ENCODE measurements around the gene CMTM7.
"Not testable (repeated sequence)": the region's sequence is repeated elsewhere in the genome, so short reads cannot be mapped to it uniquely, and the experiment has no call there.

Gene CMTM7

DNA sequence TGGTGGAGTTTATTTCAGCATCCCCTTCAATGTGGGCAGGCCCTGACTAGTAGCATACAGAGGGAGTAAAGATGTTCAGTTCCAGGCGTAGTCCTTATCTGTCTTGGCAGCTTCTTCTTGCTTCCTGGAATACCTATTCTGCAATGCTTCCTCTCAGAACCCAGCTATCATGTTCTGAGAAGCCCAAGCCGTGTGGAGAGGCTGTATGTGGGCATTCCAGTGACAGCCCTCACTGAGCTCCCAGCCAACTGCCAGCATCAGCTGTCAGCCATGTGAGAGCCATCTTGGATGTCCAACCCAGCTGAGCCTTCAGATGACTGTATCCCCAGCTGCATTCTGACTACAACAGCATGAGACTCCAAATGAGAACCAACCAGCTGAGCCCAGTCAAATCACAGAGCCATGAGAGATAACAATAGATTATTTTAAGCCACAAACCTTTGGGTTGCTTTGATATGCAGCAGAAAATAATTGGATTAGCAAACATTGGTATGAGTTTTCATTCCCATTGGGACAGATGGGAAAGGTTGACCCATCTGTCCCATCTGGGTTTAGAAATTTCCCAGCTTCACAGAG lies 8.4 kb upstream of the CMTM7 start:
- no peak for DNase-seq

DNA sequence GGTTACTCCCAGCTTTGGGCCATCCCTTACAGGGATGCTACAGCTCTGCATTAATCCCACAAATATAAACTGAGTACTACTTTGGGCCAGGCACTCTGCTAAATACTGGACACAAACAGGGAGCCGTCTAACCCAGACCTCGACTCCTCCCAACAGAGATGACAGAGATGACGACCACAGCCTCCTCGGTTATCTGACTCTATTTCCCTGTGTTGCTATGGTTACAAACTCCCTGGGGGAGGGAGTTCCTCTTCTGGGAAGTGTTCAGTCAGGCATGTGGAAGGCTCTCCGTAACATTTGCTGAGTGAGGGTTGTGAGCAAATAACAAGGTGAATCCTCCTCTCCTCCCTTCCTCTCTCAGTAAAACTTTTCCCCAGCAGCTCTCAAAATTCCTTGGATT lies 6.7 kb upstream of the CMTM7 start:
- DNase-seq = no peak

- no peak for DNase-seq
Measured at GRCh38 chr3:32387512-32387911, 4.1 kb upstream of the CMTM7 start.

DNA sequence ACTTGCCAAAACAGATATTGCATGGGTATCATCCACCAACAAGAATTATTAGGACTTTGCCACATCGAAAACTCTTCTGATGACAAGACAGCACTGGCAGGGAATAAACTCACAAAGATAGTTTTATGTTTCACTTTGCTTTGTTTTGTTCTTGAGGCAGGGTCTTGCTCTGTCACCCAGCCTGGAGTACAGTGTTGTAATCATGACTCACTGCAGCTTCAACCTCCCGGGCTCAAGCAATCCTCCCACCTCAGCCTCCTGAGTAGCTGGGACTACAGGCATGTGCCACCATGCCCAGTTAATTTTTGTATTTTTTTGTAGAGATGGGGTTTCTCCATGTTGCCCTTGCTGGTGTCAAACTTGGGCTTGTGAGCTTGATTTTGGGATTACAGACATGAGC lies 2.1 kb upstream of the CMTM7 start:
- DNase-seq = not testable (repeated sequence)

DNA sequence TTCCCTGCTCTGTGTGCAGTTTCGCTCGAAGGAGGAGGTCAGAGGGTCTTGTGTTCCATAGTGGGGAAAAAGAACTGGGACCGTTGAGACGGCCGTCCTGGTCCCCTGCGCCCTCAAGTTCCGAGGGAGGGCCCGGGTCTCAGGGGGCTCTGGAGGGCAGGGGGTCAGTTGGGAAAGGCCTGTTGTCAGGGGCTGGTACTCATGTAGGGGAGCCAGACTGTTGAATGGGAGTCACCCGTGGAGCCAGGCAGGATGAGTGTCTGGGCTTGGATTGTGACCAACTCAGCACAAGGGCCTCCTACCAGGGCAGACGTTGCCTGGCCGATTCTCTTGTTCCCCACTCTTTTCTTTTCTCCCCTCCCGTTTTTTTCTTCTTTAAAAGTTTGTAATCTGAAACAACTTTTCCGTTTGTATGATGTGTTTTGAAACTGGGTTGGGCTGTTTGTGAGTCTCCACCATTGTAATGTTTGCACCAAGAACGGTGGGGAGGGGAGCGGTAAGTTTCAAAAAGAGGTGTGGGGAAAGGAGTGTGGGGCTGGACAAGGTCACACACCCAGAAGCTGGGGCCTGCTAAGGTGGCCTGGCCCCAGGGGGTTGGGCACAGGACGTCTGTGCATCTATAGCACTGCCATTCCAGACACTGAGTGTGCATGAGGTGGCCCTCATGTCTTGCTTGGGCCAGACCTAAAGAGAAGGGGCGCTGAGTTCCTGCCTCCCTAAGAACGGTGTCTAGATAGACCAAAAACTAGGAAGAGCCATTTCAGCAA lies 1.1 kb downstream of the CMTM7 start:
- peak; percentile 30 for DNase-seq

DNA sequence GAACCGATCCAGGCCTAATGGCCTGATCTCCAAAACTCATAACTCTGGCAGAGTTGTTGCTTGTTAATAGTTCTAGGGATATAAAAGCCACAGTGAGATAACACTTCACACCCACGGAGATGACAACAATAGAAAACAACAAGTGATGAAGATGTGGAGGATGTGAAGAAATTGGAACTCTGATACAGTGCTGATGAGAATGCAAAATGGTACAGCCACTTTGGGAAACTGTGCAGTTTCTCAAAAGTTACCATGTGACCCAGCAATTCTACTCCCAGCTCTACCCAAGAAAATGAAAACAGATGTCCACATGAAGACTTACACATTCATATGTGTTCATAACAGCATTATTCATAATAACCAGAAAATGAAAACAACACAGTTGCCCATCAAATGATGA lies 3.8 kb downstream of the CMTM7 start:
- no peak for DNase-seq

DNA sequence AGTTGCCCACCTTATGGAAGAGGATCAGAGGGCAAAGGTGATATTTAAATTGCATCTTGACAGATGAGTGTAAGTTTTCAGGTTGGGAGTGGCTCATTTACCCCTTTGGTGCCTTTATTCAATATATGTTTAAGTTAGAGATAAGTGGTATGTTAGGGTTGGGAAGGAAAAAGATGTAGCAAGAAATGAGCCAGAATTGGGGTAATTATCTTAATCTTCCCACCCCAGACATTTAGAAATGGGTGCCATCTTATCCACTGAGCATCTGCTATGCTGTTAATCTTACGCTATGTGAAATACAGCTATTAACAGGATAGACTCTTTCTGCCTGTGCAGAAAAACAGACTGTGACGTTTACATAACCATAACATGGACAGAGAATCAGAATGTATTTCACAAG lies 6.3 kb downstream of the CMTM7 start:
- DNase-seq = no peak

DNA sequence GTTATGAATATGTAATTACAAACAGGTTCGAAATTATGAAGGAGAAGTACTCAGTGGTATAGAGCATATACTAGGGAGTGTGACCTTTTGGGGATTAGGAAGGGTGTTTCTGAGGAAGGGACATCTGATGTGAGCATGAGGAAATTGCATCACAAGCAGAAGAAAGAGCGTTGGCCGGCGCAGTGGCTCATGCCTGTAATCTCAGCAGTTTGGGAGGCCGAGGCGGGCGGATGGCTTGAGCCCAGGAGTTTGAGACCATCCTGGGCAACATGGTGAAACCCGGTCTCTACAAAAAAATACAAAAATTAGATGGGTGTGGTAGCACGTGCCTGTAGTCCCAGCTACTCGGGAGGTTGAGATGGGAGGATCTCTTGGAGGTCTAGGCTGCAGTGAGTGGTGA lies 6.9 kb downstream of the CMTM7 start:
- DNase-seq = no peak

DNA sequence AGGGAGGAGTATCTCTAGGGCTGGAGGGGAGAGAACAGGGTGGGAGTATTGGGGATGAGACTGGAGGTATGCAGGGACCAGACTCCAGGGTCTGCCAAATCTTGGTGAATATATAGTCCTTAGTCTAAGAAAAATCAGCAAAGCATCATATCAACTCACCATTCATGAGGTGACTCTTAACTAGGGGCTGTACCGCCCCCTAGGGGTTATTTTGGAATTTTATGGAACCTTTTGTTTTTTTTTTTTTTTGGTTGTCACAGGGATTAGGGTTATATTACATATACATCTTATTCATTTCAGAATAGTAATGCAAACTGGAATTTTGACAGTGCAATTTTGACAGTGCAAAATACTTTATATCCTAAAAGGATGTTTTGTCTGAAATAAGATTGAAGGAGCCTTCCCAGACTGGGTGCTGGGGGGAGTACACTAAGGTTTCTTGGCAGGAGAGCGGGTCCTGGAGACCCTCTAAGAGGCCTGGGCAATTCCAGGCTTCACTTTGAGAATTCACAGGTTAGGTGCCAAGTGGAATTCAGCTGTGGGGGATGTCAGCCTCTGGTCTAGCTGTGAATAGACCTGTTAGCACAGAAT lies 7.5 kb downstream of the CMTM7 start:
- DNase-seq = peak; percentile 79

DNA sequence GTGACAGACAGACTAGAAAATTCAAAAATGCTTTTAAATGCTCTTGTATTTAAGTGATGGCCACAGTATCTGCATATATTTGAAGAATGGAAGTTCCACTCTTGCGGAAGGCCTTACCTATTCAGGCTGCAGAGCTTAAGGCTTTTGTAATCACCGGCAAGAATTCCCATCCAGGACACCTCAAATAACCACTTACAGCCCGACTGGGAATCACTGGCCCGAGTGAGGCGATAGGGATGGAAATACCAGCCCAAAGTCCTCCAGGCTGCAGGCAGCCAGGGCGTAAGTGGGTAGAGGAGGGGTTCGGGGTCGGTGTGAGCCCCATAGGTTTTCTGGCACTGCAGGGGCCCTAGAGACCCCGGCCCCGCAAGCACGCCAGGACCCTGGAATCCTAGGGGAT lies 9.5 kb downstream of the CMTM7 start:
- DNase-seq = no peak

GRCh38 chr3:32401556-32402081 lies 10.0 kb downstream of the CMTM7 start:
- peak; percentile 68 for DNase-seq

DNA sequence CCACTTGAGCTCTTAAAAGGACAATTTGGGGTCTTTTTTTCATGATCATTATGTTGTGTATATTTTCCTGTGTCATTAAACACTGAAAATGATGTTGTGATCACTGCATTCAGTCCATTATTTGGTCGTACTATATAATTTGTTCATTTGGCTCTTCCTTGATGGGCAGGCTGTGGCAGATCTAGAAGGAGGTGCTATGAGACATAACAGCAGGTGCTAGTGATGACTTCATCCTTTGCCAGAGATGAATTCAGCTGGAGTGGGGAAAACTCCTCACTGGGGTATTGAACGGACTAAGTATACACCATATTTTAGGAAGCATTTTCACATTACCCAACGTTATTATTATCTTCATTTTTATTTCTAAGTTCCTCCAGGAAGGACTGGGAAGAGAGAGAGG lies 12.0 kb downstream of the CMTM7 start:
- no peak for DNase-seq

- DNase-seq = no peak
Measured at GRCh38 chr3:32404714-32405113, 13.1 kb downstream of the CMTM7 start.

- no peak for DNase-seq
Measured at GRCh38 chr3:32405155-32405554, 13.5 kb downstream of the CMTM7 start.

DNA sequence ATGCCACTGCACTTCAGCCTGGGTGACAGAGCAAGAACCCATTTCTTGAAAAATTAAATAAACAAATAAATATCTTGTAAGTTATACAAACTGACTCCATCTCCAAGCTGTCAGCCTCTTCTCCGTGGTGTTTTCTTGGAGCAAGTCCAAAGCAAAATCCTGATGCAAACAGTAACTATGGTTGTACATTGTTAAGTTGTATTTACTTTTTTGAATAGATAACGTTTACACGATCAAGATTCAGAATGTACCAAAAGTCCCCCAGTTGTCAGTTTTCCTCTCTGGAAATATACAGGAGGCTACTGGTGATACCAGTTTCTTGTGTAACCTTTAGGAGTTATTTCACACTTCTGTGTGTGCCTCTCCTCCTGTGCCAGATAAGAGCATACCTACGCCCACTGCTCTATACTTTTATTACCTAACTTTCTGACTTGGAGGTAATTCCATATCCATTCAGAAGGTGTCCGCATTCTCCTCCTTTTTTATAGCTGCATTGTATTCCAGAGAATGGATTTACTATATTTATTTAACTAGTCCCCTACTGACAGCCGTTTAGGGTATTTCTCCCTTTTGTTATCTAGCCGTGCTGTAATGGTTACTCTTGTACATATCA lies 14.2 kb downstream of the CMTM7 start:
- DNase-seq = no peak

DNA sequence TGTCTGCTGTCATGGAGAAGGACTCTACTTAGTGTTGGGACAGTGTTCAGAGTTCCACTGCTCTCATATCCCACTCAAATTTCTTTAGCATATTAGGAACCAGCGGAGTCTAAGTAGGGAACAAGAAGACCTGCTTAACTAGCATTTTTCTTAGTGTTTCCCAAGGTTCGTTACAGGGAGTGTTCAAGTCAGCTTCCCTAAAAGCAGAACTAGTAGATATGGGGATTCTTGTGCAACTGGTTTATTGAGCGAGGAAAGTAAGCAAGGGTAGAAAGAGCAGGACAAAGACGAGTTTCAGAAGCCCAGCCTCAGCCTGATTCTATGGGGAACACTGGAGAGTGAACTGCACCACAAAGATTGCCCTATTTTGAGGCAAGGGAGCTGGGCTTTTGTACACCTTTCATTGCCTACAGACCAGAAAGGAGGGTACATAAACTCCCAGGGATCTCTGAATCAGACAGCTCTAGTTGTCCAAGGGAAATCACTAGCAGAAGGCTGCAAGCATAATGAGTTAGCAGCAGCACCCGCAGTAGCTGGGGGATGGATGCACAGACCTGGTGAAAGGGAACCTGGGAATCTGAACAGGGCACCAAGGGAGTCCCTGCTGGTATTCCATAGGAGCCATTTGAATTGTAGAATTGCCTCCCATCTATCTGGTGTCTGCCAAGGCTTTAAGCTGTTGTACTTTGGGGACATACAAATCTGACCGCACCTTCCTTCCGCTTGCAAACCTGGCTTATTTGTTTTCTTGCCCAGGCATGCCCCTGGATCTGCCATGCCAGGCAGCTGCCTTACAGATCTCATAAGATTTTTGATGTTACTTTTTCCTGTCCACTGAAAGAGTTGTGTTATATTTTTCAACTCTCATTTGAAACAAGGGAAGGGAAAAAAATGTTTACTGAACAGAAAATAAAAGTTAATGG lies 15.1 kb downstream of the CMTM7 start:
- DNase-seq = no peak

- DNase-seq = no peak
Measured at GRCh38 chr3:32410367-32411246, 19.0 kb downstream of the CMTM7 start.

GRCh38 chr3:32411442-32411841 lies 19.8 kb downstream of the CMTM7 start:
- DNase-seq = no peak

- DNase-seq = no peak
Measured at GRCh38 chr3:32412887-32413286, 21.2 kb downstream of the CMTM7 start.

DNA sequence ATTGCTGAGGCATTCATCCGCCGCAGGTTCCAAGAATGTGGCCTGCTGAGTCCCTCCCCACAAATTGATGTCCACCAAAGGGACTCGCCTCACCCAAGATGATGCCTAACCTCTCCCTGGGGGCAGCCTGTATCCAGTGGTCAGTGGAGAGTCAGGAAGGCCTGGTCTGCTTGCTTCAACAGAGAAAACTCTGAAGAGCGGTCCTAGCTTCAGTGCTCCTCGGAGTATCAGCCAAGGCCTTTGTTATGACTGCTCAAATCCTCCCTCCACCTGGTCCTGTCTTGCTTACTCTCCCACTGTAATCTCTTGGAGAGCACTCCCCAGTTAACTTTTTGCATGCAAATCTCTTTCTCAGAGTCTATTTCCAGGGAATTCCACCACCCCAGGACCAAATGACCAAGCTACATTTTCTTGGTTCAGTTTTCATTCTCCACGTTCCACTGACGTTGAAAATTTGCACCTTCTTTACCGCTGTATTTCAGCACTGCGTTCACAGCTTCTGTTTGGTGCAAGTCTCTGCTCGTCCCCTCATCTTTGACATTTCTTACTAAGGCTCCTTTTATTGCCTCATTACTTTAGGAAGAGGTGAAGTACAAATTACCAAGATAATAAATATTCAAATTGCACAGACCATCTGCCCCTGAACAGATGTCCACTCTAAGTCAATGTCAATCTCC lies 22.3 kb downstream of the CMTM7 start:
- DNase-seq = no peak

All from CD4-positive, alpha-beta T cell treated with Interleukin-12 subunit alpha and Interleukin-12 subunit beta, for 1 hour (primary cell).